Effector memory CD4-positive, alpha-beta T cell (primary cell): Measurements from ENCODE around the gene TIAM1.

ENCODE experiments used
- DNase-seq, 3 donors: peaks; one replicate each; pipeline ENCODE4 v3.0.0-alpha.2; 2020
- H3K27ac ChIP-seq: 2 replicates; pipeline ENCODE4 v1.7.0; 2013; ENCODE audit warnings: mild to moderate bottlenecking, low read length, moderate library complexity; ENCODE audit not compliant: insufficient read depth, poor library complexity, severe bottlenecking
- H3K27me3 ChIP-seq: replicated peaks from 2 replicates; pipeline ENCODE4 v1.7.0; 2013; ENCODE audit warnings: mild to moderate bottlenecking, low read length; ENCODE audit not compliant: insufficient read depth, control insufficient read depth, poor library complexity, severe bottlenecking
- H3K36me3 ChIP-seq: 2 replicates; pipeline ENCODE4 v1.7.0; 2013; ENCODE audit warnings: mild to moderate bottlenecking, low read length, moderate library complexity; ENCODE audit not compliant: control insufficient read depth, insufficient read depth
- H3K4me1 ChIP-seq: 2 replicates; pipeline ENCODE4 v1.7.0; 2013; ENCODE audit warnings: low read length, mild to moderate bottlenecking; ENCODE audit not compliant: control insufficient read depth, insufficient read depth, poor library complexity, severe bottlenecking
- H3K4me3 ChIP-seq: 2 replicates; pipeline ENCODE4 v1.7.0; 2013; ENCODE audit warnings: low read length, low read depth, mild to moderate bottlenecking; ENCODE audit not compliant: insufficient read depth, poor library complexity, severe bottlenecking
- H3K9me3 ChIP-seq: 2 replicates; pipeline ENCODE4 v1.7.0; 2013; ENCODE audit warnings: mild to moderate bottlenecking, low read length, moderate library complexity; ENCODE audit not compliant: control insufficient read depth

Gene TIAM1

DNA sequence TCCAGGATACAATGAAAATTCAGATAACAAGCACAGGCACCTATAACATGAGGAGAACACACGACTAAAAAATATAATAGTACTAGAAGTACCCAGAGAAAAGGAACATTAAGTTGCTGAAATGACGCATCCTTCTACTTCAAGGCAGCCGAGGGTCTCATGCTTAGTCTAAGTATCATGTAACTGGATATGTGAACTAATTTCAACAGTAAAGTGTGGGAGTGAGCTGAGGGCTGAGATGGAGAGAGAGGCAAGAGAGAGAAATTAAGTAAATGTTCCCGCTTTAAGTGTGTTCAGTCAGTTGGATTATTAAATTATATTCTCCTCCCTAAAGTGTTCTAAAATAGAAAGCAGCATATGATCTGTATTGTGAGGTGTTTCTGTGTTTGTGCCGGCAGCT lies 153.5 kb downstream of the TIAM1 start:
- Histone ChIP-seq H3K4me1 (peaks cover 23% of the 10 kb centered on the region), H3K9me3 (no peaks in the 10 kb centered on the region), H3K27me3 (no peaks in the 10 kb centered on the region), H3K36me3 (no peaks in the 10 kb centered on the region), H3K4me3 (no peak overlapping the region), H3K27ac (peak overlapping the region; percentile 51)
- DNase-seq, result no peak

GRCh38 chr21:31187499-31187898 lies 156.6 kb downstream of the TIAM1 start:
- Histone ChIP-seq H3K27ac (peak overlapping the region; percentile 79), H3K4me1 (peaks cover 41% of the 10 kb centered on the region), H3K4me3 (peak overlapping the region; percentile 54), H3K9me3 (no peaks in the 10 kb centered on the region), H3K36me3 (no peaks in the 10 kb centered on the region), H3K27me3 (no peaks in the 10 kb centered on the region)
- no peak for DNase-seq

GRCh38 chr21:31186916-31187315 lies 157.1 kb downstream of the TIAM1 start:
- Histone ChIP-seq H3K4me3 (peak overlapping the region; percentile 54), H3K36me3 (no peaks in the 10 kb centered on the region), H3K4me1 (peaks cover 47% of the 10 kb centered on the region), H3K27me3 (no peaks in the 10 kb centered on the region), H3K9me3 (no peaks in the 10 kb centered on the region), H3K27ac (peak overlapping the region; percentile 79)
- no peak for DNase-seq

DNA sequence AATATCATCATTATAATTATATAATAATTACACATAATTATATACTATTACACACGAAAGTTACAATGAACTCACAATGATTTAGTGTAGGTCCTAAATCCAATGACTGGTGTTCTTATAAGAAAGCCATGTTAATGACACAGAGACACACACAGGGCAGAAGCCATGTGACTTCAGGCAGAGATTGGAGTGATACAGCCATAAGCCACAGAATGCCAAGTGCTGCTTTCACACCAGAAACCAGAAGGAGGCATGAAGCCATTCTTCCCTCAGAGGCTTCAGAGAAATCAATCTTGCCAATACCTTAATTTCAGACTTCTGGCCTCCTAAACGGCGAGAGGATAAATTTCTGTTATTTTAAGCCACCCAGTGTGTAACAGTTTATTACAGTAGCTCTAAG lies 158.4 kb downstream of the TIAM1 start:
- Histone ChIP-seq H3K4me1 (peaks cover 59% of the 10 kb centered on the region), H3K27me3 (no peaks in the 10 kb centered on the region), H3K9me3 (no peaks in the 10 kb centered on the region), H3K27ac (peak overlapping the region; percentile 79), H3K4me3 (peak overlapping the region; percentile 54), H3K36me3 (no peaks in the 10 kb centered on the region)
- no peak for DNase-seq

DNA sequence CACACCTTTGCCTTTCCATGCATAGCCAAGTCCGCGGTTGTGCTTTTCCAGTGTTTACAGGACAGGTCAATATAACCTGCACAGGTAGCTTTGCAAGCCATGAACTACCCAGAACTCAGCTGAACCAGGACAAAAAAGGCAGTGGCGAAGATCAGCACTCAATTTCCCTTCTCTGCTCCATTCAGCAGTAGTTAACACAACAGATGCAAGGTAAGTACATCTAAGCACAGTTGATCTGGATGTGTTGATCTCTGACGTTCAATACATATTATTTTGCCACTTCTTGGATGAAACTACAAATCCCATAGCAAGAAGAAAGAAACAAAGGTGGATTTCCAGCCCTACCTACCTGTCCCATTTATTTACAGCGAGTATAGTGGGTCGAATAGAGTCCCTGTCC lies 159.2 kb downstream of the TIAM1 start:
- peak overlapping the region; percentile 78 for H3K27ac ChIP-seq
- H3K36me3 ChIP-seq, result no peaks in the 10 kb centered on the region
- no peak for DNase-seq
- H3K4me1 ChIP-seq, result peaks cover 66% of the 10 kb centered on the region
- H3K9me3 ChIP-seq, result no peaks in the 10 kb centered on the region
- no peaks in the 10 kb centered on the region for H3K27me3 ChIP-seq
- peak overlapping the region; percentile 52 for H3K4me3 ChIP-seq

DNA sequence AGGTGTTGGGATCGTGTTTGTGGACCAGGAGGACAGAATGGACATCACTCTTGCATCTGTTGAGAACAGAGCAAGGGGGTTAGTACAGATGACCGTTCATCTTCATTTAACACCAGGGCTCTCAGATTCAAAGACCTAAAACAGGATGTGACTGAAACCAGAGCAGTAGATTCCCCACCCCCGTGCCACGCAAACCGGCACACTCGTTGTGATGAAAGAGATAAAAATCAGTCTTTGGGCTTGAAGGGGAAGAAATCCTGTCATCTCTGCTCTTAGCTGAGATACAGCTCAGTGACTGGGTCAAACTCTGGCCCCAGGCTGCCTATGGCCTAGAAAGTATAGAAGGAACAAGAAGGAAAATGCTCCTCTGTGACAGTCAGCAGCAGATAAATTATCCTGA lies 159.6 kb downstream of the TIAM1 start:
- Histone ChIP-seq H3K27ac (peak overlapping the region; percentile 78), H3K4me3 (peak overlapping the region; percentile 52), H3K36me3 (no peaks in the 10 kb centered on the region), H3K9me3 (no peaks in the 10 kb centered on the region), H3K27me3 (no peaks in the 10 kb centered on the region), H3K4me1 (peaks cover 65% of the 10 kb centered on the region)
- DNase-seq, result peak; percentile 14 to 56 (median 47)

DNA sequence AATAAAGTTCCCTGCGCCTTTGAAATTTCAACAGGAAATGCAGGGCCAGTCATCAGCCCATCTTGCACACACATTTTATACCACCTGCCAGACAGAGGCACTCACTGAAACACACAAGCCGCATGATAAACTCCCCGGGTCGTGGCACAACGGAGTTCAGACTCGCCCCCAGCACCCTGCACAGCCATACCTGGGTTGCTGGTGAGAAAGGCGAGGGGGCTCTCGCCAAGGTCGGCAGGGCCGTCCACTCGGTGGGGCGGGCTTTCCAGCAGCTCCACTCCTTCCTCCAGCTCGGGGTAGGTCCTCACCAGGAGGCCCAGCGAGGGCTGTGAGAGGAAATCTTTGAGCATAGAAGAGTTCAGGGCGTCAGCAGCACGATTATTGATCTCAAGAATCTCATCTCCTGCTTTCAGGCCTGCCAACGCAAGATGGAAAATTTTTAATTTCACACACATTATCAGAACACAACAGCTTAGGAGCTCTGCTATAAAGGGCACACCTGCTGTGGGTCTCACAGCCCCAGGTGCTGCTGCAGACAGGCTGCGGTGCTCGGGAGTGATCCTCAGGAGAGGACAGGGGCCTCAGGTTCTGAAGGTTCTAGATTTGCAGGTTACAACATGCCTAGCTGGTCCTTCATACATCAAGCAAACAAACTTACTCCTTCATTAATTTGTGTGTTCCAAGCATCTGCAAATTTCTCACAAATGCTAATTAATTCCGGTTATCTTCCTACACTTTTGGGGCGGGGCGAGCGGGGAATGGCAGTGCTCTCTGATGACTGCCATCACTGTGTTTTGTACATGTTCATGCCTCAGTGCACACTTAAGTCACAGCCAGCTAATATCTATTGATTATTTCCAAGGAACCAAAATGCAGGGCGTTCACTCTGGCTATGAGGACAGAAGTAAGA lies 161.6 kb downstream of the TIAM1 start:
- H3K9me3 ChIP-seq, result no peaks in the 10 kb centered on the region
- DNase-seq, result peak; percentile 14 to 57 (median 28)
- no peaks in the 10 kb centered on the region for H3K27me3 ChIP-seq
- H3K27ac ChIP-seq, result peak overlapping the region; percentile 78
- H3K4me3 ChIP-seq, result peak overlapping the region; percentile 38
- no peaks in the 10 kb centered on the region for H3K36me3 ChIP-seq
- peaks cover 64% of the 10 kb centered on the region for H3K4me1 ChIP-seq

GRCh38 chr21:31181082-31181750 lies 162.8 kb downstream of the TIAM1 start:
- Histone ChIP-seq H3K9me3 (no peaks in the 10 kb centered on the region), H3K27ac (peak overlapping the region; percentile 78), H3K4me1 (peaks cover 68% of the 10 kb centered on the region), H3K4me3 (no peak overlapping the region), H3K27me3 (no peaks in the 10 kb centered on the region), H3K36me3 (no peaks in the 10 kb centered on the region)
- DNase-seq, result peak; percentile 9 to 39 (median 14)

- H3K27ac ChIP-seq, result peak overlapping the region; percentile 78
- H3K9me3 ChIP-seq, result no peaks in the 10 kb centered on the region
- no peaks in the 10 kb centered on the region for H3K36me3 ChIP-seq
- peaks cover 69% of the 10 kb centered on the region for H3K4me1 ChIP-seq
- DNase-seq, result no peak
- no peaks in the 10 kb centered on the region for H3K27me3 ChIP-seq
- no peak overlapping the region for H3K4me3 ChIP-seq
These were observed 163.6 kb downstream of the TIAM1 start for GRCh38 chr21:31180256-31181081.
